ENCODE measurements around the gene ADD1.

Gene ADD1

GRCh38 chr4:2808001-2808400 lies 35.6 kb upstream of the ADD1 start:
- Histone ChIP-seq H3K9ac (ENCODE audit: low read depth, low read length) (no peak overlapping the region), H3K27me3 (ENCODE audit: control insufficient read depth, insufficient read depth, low read length) (no peaks in the 10 kb centered on the region), H3K9me3 (ENCODE audit: control insufficient read depth, insufficient read depth, low read length) (no peaks in the 10 kb centered on the region), H3K4me3 (ENCODE audit: low read depth, low read length) (no peak overlapping the region), H3K27ac (ENCODE audit: low read depth, low read length) (no peak overlapping the region), H3K36me3 (ENCODE audit: control insufficient read depth, insufficient read depth, low read length) (no peaks in the 10 kb centered on the region), H3K4me1 (ENCODE audit: control insufficient read depth, insufficient read depth, low read length) (peaks cover 10% of the 10 kb centered on the region; the same call in 1 of the 2 replicates)

GRCh38 chr4:2809610-2810180 lies 33.9 kb upstream of the ADD1 start:
- H3K27me3 ChIP-seq (ENCODE audit: control insufficient read depth, insufficient read depth, low read length) = no peaks in the 10 kb centered on the region
- H3K4me3 ChIP-seq (ENCODE audit: low read depth, low read length) = no peak overlapping the region
- no peaks in the 10 kb centered on the region for H3K9me3 ChIP-seq (ENCODE audit: control insufficient read depth, insufficient read depth, low read length)
- H3K36me3 ChIP-seq (ENCODE audit: control insufficient read depth, insufficient read depth, low read length) = no peaks in the 10 kb centered on the region
- no peak overlapping the region for H3K9ac ChIP-seq (ENCODE audit: low read depth, low read length)
- no peak overlapping the region for H3K27ac ChIP-seq (ENCODE audit: low read depth, low read length)
- H3K4me1 ChIP-seq (ENCODE audit: control insufficient read depth, insufficient read depth, low read length) = peaks cover 10% of the 10 kb centered on the region; the same call in 1 of the 2 replicates

- Histone ChIP-seq H3K9me3 (ENCODE audit: control insufficient read depth, insufficient read depth, low read length) (no peaks in the 10 kb centered on the region), H3K27ac (ENCODE audit: low read depth, low read length) (no peak overlapping the region), H3K4me1 (ENCODE audit: control insufficient read depth, insufficient read depth, low read length) (peaks cover 10% of the 10 kb centered on the region; the same call in 1 of the 2 replicates), H3K27me3 (ENCODE audit: control insufficient read depth, insufficient read depth, low read length) (no peaks in the 10 kb centered on the region), H3K4me3 (ENCODE audit: low read depth, low read length) (no peak overlapping the region), H3K36me3 (ENCODE audit: control insufficient read depth, insufficient read depth, low read length) (no peaks in the 10 kb centered on the region), H3K9ac (ENCODE audit: low read depth, low read length) (no peak overlapping the region)
These were observed 33.3 kb upstream of the ADD1 start for GRCh38 chr4:2810388-2810787.

- H3K9ac ChIP-seq (ENCODE audit: low read depth, low read length) = no peak overlapping the region
- H3K4me3 ChIP-seq (ENCODE audit: low read depth, low read length) = no peak overlapping the region
- H3K27me3 ChIP-seq (ENCODE audit: control insufficient read depth, insufficient read depth, low read length) = no peaks in the 10 kb centered on the region; the same call in 1 of the 2 replicates
- no peak overlapping the region for H3K27ac ChIP-seq (ENCODE audit: low read depth, low read length)
- no peaks in the 10 kb centered on the region for H3K9me3 ChIP-seq (ENCODE audit: control insufficient read depth, insufficient read depth, low read length)
- H3K36me3 ChIP-seq (ENCODE audit: control insufficient read depth, insufficient read depth, low read length) = no peaks in the 10 kb centered on the region
- H3K4me1 ChIP-seq (ENCODE audit: control insufficient read depth, insufficient read depth, low read length) = peaks cover 10% of the 10 kb centered on the region; the same call in 1 of the 2 replicates
These were observed 31.6 kb upstream of the ADD1 start for GRCh38 chr4:2811830-2812611.

GRCh38 chr4:2812612-2813354 lies 30.9 kb upstream of the ADD1 start:
- H3K4me1 ChIP-seq (ENCODE audit: control insufficient read depth, insufficient read depth, low read length) = peaks cover 10% of the 10 kb centered on the region; the same call in 1 of the 2 replicates
- no peaks in the 10 kb centered on the region for H3K9me3 ChIP-seq (ENCODE audit: control insufficient read depth, insufficient read depth, low read length)
- no peaks in the 10 kb centered on the region; the same call in none of the 2 replicates for H3K27me3 ChIP-seq (ENCODE audit: control insufficient read depth, insufficient read depth, low read length)
- no peak overlapping the region for H3K4me3 ChIP-seq (ENCODE audit: low read depth, low read length)
- no peak overlapping the region for H3K27ac ChIP-seq (ENCODE audit: low read depth, low read length)
- no peak overlapping the region for H3K9ac ChIP-seq (ENCODE audit: low read depth, low read length)
- no peaks in the 10 kb centered on the region for H3K36me3 ChIP-seq (ENCODE audit: control insufficient read depth, insufficient read depth, low read length)

- H3K9me3 ChIP-seq (ENCODE audit: control insufficient read depth, insufficient read depth, low read length) = no peaks in the 10 kb centered on the region
- no peak overlapping the region for H3K9ac ChIP-seq (ENCODE audit: low read depth, low read length)
- no peak overlapping the region for H3K4me3 ChIP-seq (ENCODE audit: low read depth, low read length)
- H3K4me1 ChIP-seq (ENCODE audit: control insufficient read depth, insufficient read depth, low read length) = peaks cover 10% of the 10 kb centered on the region; the same call in 1 of the 2 replicates
- no peaks in the 10 kb centered on the region for H3K36me3 ChIP-seq (ENCODE audit: control insufficient read depth, insufficient read depth, low read length)
- no peaks in the 10 kb centered on the region; the same call in none of the 2 replicates for H3K27me3 ChIP-seq (ENCODE audit: control insufficient read depth, insufficient read depth, low read length)
- H3K27ac ChIP-seq (ENCODE audit: low read depth, low read length) = no peak overlapping the region
These were observed 29.9 kb upstream of the ADD1 start for GRCh38 chr4:2813446-2814405.

GRCh38 chr4:2814627-2815270 lies 28.9 kb upstream of the ADD1 start:
- Histone ChIP-seq H3K27ac (ENCODE audit: low read depth, low read length) (no peak overlapping the region), H3K27me3 (ENCODE audit: control insufficient read depth, insufficient read depth, low read length) (no peaks in the 10 kb centered on the region; the same call in none of the 2 replicates), H3K4me3 (ENCODE audit: low read depth, low read length) (no peak overlapping the region), H3K9ac (ENCODE audit: low read depth, low read length) (no peak overlapping the region), H3K4me1 (ENCODE audit: control insufficient read depth, insufficient read depth, low read length) (peaks cover 10% of the 10 kb centered on the region; the same call in 1 of the 2 replicates), H3K36me3 (ENCODE audit: control insufficient read depth, insufficient read depth, low read length) (no peaks in the 10 kb centered on the region), H3K9me3 (ENCODE audit: control insufficient read depth, insufficient read depth, low read length) (no peaks in the 10 kb centered on the region)

GRCh38 chr4:2816401-2816954 lies 27.2 kb upstream of the ADD1 start:
- H3K4me3 ChIP-seq (ENCODE audit: low read depth, low read length) = no peak overlapping the region
- no peaks in the 10 kb centered on the region for H3K9me3 ChIP-seq (ENCODE audit: control insufficient read depth, insufficient read depth, low read length)
- no peaks in the 10 kb centered on the region; the same call in none of the 2 replicates for H3K27me3 ChIP-seq (ENCODE audit: control insufficient read depth, insufficient read depth, low read length)
- no peak overlapping the region for H3K27ac ChIP-seq (ENCODE audit: low read depth, low read length)
- H3K36me3 ChIP-seq (ENCODE audit: control insufficient read depth, insufficient read depth, low read length) = peaks cover 10% of the 10 kb centered on the region; the same call in 1 of the 2 replicates
- no peak overlapping the region for H3K9ac ChIP-seq (ENCODE audit: low read depth, low read length)
- H3K4me1 ChIP-seq (ENCODE audit: control insufficient read depth, insufficient read depth, low read length) = peaks cover 9% of the 10 kb centered on the region; the same call in 1 of the 2 replicates

- H3K4me3 ChIP-seq (ENCODE audit: low read depth, low read length) = no peak overlapping the region
- no peak overlapping the region for H3K9ac ChIP-seq (ENCODE audit: low read depth, low read length)
- no peak overlapping the region for H3K27ac ChIP-seq (ENCODE audit: low read depth, low read length)
- H3K9me3 ChIP-seq (ENCODE audit: control insufficient read depth, insufficient read depth, low read length) = no peaks in the 10 kb centered on the region
- H3K4me1 ChIP-seq (ENCODE audit: control insufficient read depth, insufficient read depth, low read length) = peaks cover 2% of the 10 kb centered on the region; the same call in 1 of the 2 replicates
- H3K36me3 ChIP-seq (ENCODE audit: control insufficient read depth, insufficient read depth, low read length) = peaks cover 11% of the 10 kb centered on the region; the same call in 1 of the 2 replicates
- no peaks in the 10 kb centered on the region; the same call in none of the 2 replicates for H3K27me3 ChIP-seq (ENCODE audit: control insufficient read depth, insufficient read depth, low read length)
These were observed 26.5 kb upstream of the ADD1 start for GRCh38 chr4:2817137-2817536.

Measured in HUES48 (cell line).